Colonic mucosa (tissue), 4 donors: ENCODE data around the gene XPNPEP2. TPM values are rescaled to one million over a fixed set of nuclear protein-coding genes. Genes with fewer than 3 reads are reported as not detected.

Source experiments
- DNase-seq: peaks from one replicate; pipeline ENCODE4 v3.0.0-alpha.2; 2020
- H3K27ac ChIP-seq: fragments of 200-600 bp; one replicate; pipeline ENCODE4 v1.8.0; 2021
- H3K27me3 ChIP-seq: fragments of 200-600 bp; one replicate; pipeline ENCODE4 v1.8.0; 2021
- H3K36me3 ChIP-seq: fragments of 200-600 bp; one replicate; pipeline ENCODE4 v1.8.0; 2021
- H3K4me1 ChIP-seq: fragments of 200-600 bp; one replicate; pipeline ENCODE4 v1.8.0; 2021; ENCODE audit warnings: mild to moderate bottlenecking
- H3K4me3 ChIP-seq: fragments of 200-600 bp; one replicate; pipeline ENCODE4 v1.8.0; 2021
- H3K9ac ChIP-seq, 2 donors: one replicate each; pipeline ENCODE4 v1.7.0; 2013; ENCODE audit warnings: control low read depth in 2 of 2, low read depth in 2 of 2, low read length in 2 of 2
- H3K9me3 ChIP-seq: fragments of 200-600 bp; one replicate; pipeline ENCODE4 v1.8.0; 2021
- CTCF ChIP-seq: fragments of 200-600 bp; IDR thresholded peaks from one replicate; pipeline ENCODE4 v1.8.0; 2022; ENCODE audit warnings: antibody characterized with exemption, mild to moderate bottlenecking
- intact Hi-C: fragments of 100-400 bp; cut with DNase I; formaldehyde crosslinking; loops from one replicate; pipeline ENCODE4 v1.14.1; 2022
- total RNA-seq, 2 donors: library from RNA; stranded (reverse); fragmentation: NEBNext Ultra II Directional in 1 of 2; extraction: Animal tissue kit (Norgen Biotek cat#: 25700) in 1 of 2; gene quantifications; one replicate each; pipeline ENCODE4 v1.2.1, GENCODE V29; 2021
- donor health status: healthy.
- donor health status: DM: no; HTN: no; CAD: no.
- donor health status: DM: no; HTN: no; CAD: no.

The XPNPEP2 gene
- total RNA-seq, 2 donors from 2014 or later: 2.6 to 11.7 TPM

- TF ChIP-seq CTCF: no peak
- Histone ChIP-seq H3K36me3 (no peaks in the 10 kb centered on the region), H3K4me3 (no peak overlapping the region), H3K4me1 (no peaks in the 10 kb centered on the region), H3K9me3 (no peaks in the 10 kb centered on the region), H3K27me3 (no peaks in the 10 kb centered on the region), H3K9ac (no peak overlapping the region), H3K27ac (no peak overlapping the region)
- no peak for DNase-seq
- intact Hi-C loops: no loop called here
These were observed 8.8 kb downstream of the XPNPEP2 start for GRCh38 chrX:129747533-129747932.

DNA sequence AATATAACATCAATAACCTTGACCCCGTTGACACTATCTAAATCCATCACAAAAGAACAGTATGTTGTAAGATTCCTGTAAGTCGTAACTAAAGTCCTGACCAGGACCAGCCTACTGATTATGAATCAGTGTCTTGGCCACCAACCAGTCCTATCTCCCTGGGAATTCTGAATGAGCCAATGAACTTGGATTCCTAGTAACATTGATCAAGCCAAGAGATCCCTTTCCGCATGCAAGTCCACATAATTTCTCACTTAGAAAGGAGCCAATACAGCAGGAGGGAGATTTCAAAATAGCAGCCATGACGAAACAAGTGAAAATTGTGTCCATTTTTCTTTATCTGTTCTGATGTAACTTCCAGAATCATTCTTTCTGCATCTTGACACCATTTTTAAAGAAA, 9.5 kb downstream of the XPNPEP2 start:
- Histone ChIP-seq H3K9me3 (no peaks in the 10 kb centered on the region), H3K9ac (no peak overlapping the region), H3K27ac (no peak overlapping the region), H3K36me3 (no peaks in the 10 kb centered on the region), H3K4me3 (no peak overlapping the region), H3K4me1 (no peaks in the 10 kb centered on the region), H3K27me3 (no peaks in the 10 kb centered on the region)
- intact Hi-C loops: no loop called here
- DNase-seq: no peak
- no peak for TF ChIP-seq CTCF

GRCh38 chrX:129749069-129749468, 10.3 kb downstream of the XPNPEP2 start:
- Histone ChIP-seq H3K4me3 (no peak overlapping the region), H3K27ac (no peak overlapping the region), H3K27me3 (no peaks in the 10 kb centered on the region), H3K36me3 (no peaks in the 10 kb centered on the region), H3K9ac (no peak overlapping the region), H3K4me1 (no peaks in the 10 kb centered on the region), H3K9me3 (no peaks in the 10 kb centered on the region)
- no peak for DNase-seq
- intact Hi-C loops: no loop called here
- no peak for TF ChIP-seq CTCF

GRCh38 chrX:129750971-129751370, 12.2 kb downstream of the XPNPEP2 start:
- intact Hi-C loops: no loop called here
- no peaks in the 10 kb centered on the region for H3K36me3 ChIP-seq

DNA sequence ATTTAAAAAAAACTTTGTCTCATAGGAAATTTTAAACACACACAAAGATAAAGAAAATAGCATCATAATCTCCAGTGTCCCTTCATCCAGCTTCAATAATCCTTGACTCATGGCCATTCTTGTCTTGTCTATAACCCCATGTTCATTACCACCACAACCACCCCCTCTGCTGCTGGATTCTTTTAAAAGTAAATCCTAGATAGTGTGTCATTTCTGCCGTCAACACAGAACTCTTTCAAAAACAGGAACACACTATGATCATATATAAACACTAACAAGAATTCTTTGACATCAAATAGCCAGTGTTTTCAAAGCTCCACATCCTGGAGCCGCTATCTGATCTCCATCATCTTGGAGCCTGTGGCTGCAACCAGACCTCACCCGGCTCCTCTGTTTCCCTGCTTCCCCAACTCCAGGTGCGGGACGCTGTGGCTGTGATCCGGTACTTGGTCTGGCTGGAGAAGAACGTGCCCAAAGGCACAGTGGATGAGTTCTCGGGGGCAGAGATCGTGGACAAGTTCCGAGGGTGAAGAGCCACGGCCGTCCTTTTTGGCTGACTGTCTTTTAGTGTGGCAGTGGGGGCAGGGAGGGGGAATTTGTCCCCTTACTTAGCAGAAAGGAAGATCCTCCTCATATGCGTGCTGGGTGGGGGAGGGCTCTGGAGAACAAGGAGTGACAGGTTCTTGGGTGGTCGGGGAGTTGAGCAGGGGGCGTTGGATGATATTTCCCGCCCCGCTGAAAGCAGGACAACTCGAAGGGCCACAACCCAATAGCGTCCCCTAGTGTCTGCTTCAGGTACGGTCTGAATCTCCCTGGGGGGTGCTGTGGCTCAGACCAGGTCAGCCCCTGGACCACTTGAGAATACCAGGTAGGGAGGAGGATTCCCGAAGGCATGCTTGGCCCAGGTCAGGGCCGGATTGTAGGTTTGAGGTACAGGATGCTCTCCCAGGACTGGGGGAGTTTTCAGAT, 15.6 kb downstream of the XPNPEP2 start:
- H3K4me3 ChIP-seq: no peak overlapping the region
- no peak overlapping the region for H3K27ac ChIP-seq
- no peak overlapping the region for H3K9ac ChIP-seq
- no peaks in the 10 kb centered on the region for H3K4me1 ChIP-seq
- DNase-seq: no peak
- no peaks in the 10 kb centered on the region for H3K9me3 ChIP-seq
- H3K36me3 ChIP-seq: no peaks in the 10 kb centered on the region
- TF ChIP-seq CTCF: no peak
- intact Hi-C loops: no loop called here
- H3K27me3 ChIP-seq: no peaks in the 10 kb centered on the region

More at GRCh38 chrX:129750971-129751370, 12.2 kb downstream of the XPNPEP2 start:
- Histone ChIP-seq H3K4me1 (no peaks in the 10 kb centered on the region), H3K9ac (no peak overlapping the region), H3K27me3 (no peaks in the 10 kb centered on the region), H3K9me3 (no peaks in the 10 kb centered on the region), H3K4me3 (no peak overlapping the region), H3K27ac (no peak overlapping the region)
- no peak for DNase-seq
- TF ChIP-seq CTCF: no peak
